Vagina (tissue), 2 donors: ENCODE measurements around the gene TSC22D3. TPM values are rescaled to one million over a fixed set of nuclear protein-coding genes. Genes with fewer than 3 reads are reported as not detected.

Experiments
- DNase-seq, 2 donors: peaks; one replicate each; pipeline ENCODE4 v3.0.0-alpha.2; 2017; ENCODE audit errors: extremely low spot score in 2 of 2
- H3K27ac ChIP-seq: fragments of 200-600 bp; sonication (generic); one replicate; pipeline ENCODE4 v1.5.1; 2019
- H3K27me3 ChIP-seq: fragments of 200-600 bp; sonication (generic); one replicate; pipeline ENCODE4 v1.5.1; 2019
- H3K36me3 ChIP-seq, 2 donors: fragments of 200-600 bp; sonication (generic); one replicate each; pipeline ENCODE4 v1.5.1; 2017 to 2019
- H3K4me1 ChIP-seq: fragments of 200-600 bp; sonication (generic); one replicate; pipeline ENCODE4 v1.5.1; 2019
- H3K4me3 ChIP-seq, 2 donors: fragments of 200-600 bp; sonication (generic); 1 replicate in 1 of 2; 2 replicates in 1 of 2; pipeline ENCODE4 v1.5.1; 2016 to 2019
- H3K9me3 ChIP-seq: fragments of 200-600 bp; sonication (generic); one replicate; pipeline ENCODE4 v1.5.1; 2019
- CTCF ChIP-seq, 3 experiments: fragments of 450-650 bp in 2 of 3; fragments of 200-600 bp in 1 of 3; sonication (generic) in 1 of 3; IDR thresholded peaks; one replicate each; pipeline ENCODE4 v1.5.1; 2017 to 2019; ENCODE audit warnings: antibody characterized with exemption in 3 of 3, mild to moderate bottlenecking in 2 of 3, moderate library complexity in 2 of 3
- POLR2A ChIP-seq, 2 donors: fragments of 450-650 bp; IDR thresholded peaks; one replicate each; pipeline ENCODE4 v1.6.1; 2017; ENCODE audit warnings: antibody characterized with exemption in 2 of 2, mild to moderate bottlenecking in 2 of 2, moderate library complexity in 2 of 2
- POLR2AphosphoS5 ChIP-seq, 2 donors: sonication (generic); formaldehyde crosslinking; IDR thresholded peaks; one replicate each; pipeline ENCODE4 v1.9.0; 2017; ENCODE audit warnings: antibody characterized with exemption in 2 of 2, mild to moderate bottlenecking in 2 of 2, low read depth in 1 of 2; ENCODE audit not compliant: insufficient read depth in 1 of 2
- intact Hi-C: fragments of 100-400 bp; cut with DNase I; formaldehyde crosslinking; loops from one replicate; pipeline ENCODE4 v1.15.1; 2023
- total RNA-seq: library from RNA; depleted of rRNA; stranded (reverse); fragments of >200 nt; gene quantifications from one replicate; pipeline ENCODE4 v1.2.3, GENCODE V29; 2016

TSC22D3 gene
- total RNA-seq, 1 donor from 2014 or later: 780 TPM

DNA sequence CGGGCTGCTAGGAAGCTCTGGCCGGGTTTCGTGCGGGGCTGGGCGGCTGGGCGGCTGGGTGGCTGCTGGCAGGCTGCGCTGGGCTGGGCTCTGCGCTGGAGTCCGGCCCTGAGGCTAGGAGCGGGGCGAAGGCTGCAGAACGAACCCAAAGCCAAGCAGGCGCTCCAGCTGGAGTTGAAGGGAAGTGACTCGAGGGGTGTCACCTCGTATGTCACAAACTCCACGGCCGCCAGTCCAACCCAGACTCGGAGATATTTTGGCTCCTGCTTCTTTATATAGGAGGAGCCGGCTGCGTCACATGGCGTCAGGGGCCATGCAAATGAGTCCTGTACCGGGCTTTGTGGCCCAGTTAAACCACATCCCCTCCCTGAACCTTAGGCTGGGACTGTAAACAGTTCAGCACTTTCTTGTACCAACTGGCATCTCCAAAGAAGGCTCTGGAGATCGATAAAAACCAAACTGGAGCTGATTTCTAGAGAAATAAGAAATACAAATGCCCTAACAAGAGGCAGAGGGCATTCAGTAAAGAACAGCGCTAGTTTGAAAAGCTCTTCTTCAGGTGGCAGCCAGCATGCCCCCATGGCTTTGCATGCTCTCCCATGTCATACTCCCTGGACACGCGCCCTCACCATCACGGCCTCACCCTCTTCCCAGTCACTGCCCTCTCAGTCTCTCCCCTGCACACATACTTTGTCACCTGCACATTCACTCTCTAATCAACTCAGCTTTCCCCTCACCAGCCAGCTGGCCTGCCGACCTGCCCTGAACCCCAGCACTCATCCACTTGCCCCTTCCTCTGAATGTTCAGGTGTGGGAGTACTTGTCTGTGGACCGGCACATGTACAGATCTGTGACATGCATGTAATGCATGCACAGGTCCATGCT, 58.5 kb downstream of the TSC22D3 start:
- peaks cover 25% of the 10 kb centered on the region for H3K4me1 ChIP-seq
- peak overlapping the region; percentile 61 to 78 for H3K4me3 ChIP-seq
- H3K27me3 ChIP-seq: no peaks in the 10 kb centered on the region
- intact Hi-C loops: loop anchor here (2.0 kb wide), 1 partner anchor 40 kb away; no protein-coding TSS in a partner anchor
- no peak for TF ChIP-seq CTCF (IDR thresholded peaks at IDR 0.05)
- peak; percentile 76 to 95 for TF ChIP-seq POLR2AphosphoS5 (IDR thresholded peaks at IDR 0.05; ENCODE audit: insufficient read depth in 1 of 2, low read depth in 1 of 2)
- TF ChIP-seq POLR2A (IDR thresholded peaks at IDR 0.05): peak; percentile 26 to 98
- peaks cover 0 to 27% of the 10 kb centered on the region in 2 donors for H3K36me3 ChIP-seq
- H3K27ac ChIP-seq: peak overlapping the region; percentile 98
- H3K9me3 ChIP-seq: no peaks in the 10 kb centered on the region
- peak in 1 of 2 donors; percentile 95 for DNase-seq

- Histone ChIP-seq H3K4me3 (peak overlapping the region; percentile 61 to 78), H3K27ac (peak overlapping the region; percentile 98), H3K9me3 (no peaks in the 10 kb centered on the region), H3K36me3 (peaks cover 0 to 27% of the 10 kb centered on the region in 2 donors), H3K4me1 (peaks cover 25% of the 10 kb centered on the region), H3K27me3 (no peaks in the 10 kb centered on the region)
- DNase-seq: no peak
- TF ChIP-seq CTCF (IDR thresholded peaks at IDR 0.05): no peak
- no peak for TF ChIP-seq POLR2AphosphoS5 (IDR thresholded peaks at IDR 0.05; ENCODE audit: insufficient read depth in 1 of 2, low read depth in 1 of 2)
- no peak for TF ChIP-seq POLR2A (IDR thresholded peaks at IDR 0.05)
- intact Hi-C loops: loop anchor here (2.0 kb wide), 1 partner anchor 39 kb away; no protein-coding TSS in a partner anchor
Observed at GRCh38 chrX:107716118-107716684, 59.4 kb downstream of the TSC22D3 start.

- Histone ChIP-seq H3K9me3 (no peaks in the 10 kb centered on the region), H3K4me1 (peaks cover 27% of the 10 kb centered on the region), H3K36me3 (peaks cover 0 to 27% of the 10 kb centered on the region in 2 donors), H3K27me3 (no peaks in the 10 kb centered on the region), H3K4me3 (peak overlapping the region; percentile 61 to 78), H3K27ac (peak overlapping the region; percentile 98)
- intact Hi-C loops: loop anchor here (2.0 kb wide), 1 partner anchor 39 kb away; no protein-coding TSS in a partner anchor
- no peak for TF ChIP-seq POLR2A (IDR thresholded peaks at IDR 0.05)
- peak in 1 of 2 donors; percentile 61 for TF ChIP-seq POLR2AphosphoS5 (IDR thresholded peaks at IDR 0.05; ENCODE audit: insufficient read depth in 1 of 2, low read depth in 1 of 2)
- DNase-seq: peak in 1 of 2 donors; percentile 87
Observed at GRCh38 chrX:107715331-107716117, 60.1 kb downstream of the TSC22D3 start.

- H3K9me3 ChIP-seq: no peaks in the 10 kb centered on the region
Observed at GRCh38 chrX:107714206-107714891, 61.2 kb downstream of the TSC22D3 start.

More at GRCh38 chrX:107714206-107714891, 61.2 kb downstream of the TSC22D3 start:
- no peak for DNase-seq
- intact Hi-C loops: no loop called here
- H3K27ac ChIP-seq: peak overlapping the region; percentile 98
- peak overlapping the region; percentile 61 to 78 for H3K4me3 ChIP-seq
- TF ChIP-seq CTCF (IDR thresholded peaks at IDR 0.05) (peak in 1 of 3 experiments; percentile 24), POLR2AphosphoS5 (IDR thresholded peaks at IDR 0.05; ENCODE audit: insufficient read depth in 1 of 2, low read depth in 1 of 2) (peak in 1 of 2 donors; percentile 81), POLR2A (IDR thresholded peaks at IDR 0.05) (no peak)
- peaks cover 35% of the 10 kb centered on the region for H3K4me1 ChIP-seq
- no peaks in the 10 kb centered on the region for H3K27me3 ChIP-seq
- peaks cover 0 to 27% of the 10 kb centered on the region in 2 donors for H3K36me3 ChIP-seq
